Measurements from ENCODE around the gene USP48. TPM values are rescaled to one million over a fixed set of nuclear protein-coding genes. Genes with fewer than 3 reads are reported as not detected.

USP48 gene
- total and polyA plus RNA-seq, 2 of the 13 experiments (the other 11 are each of a cell fraction or from before 2014, with no cell fraction given) = 30.4 to 30.7 TPM

GRCh38 chr1:21782349-21782867, 541 bp downstream of the USP48 start (continued):
- TF ChIP-seq ZNF160 (CRISPR knock-in tag; IDR thresholded peaks at IDR 0.05) (no peak), ZNF670 (CRISPR knock-in tag; IDR thresholded peaks at IDR 0.05; ENCODE audit: borderline replicate concordance) (peak; percentile 66; the same call in 1 of the 2 replicates), ZNF780A (CRISPR knock-in tag; IDR thresholded peaks at IDR 0.05) (no peak), SNAI1 (CRISPR knock-in tag; IDR thresholded peaks at IDR 0.05; ENCODE audit: borderline replicate concordance) (no peak), ZNF207 (IDR thresholded peaks at IDR 0.05; ENCODE audit: borderline replicate concordance) (no peak), ZNF607 (CRISPR knock-in tag; IDR thresholded peaks at IDR 0.05; ENCODE audit: borderline replicate concordance) (no peak), ZNF562 (CRISPR knock-in tag; IDR thresholded peaks at IDR 0.05; ENCODE audit: borderline replicate concordance) (no peak), ATAD3A (CRISPR knock-in tag; IDR thresholded peaks at IDR 0.05) (no peak), RORA (CRISPR knock-in tag; IDR thresholded peaks at IDR 0.05) (no peak), SMARCE1 (IDR thresholded peaks at IDR 0.05; ENCODE audit: borderline replicate concordance) (no peak), CEBPZ (IDR thresholded peaks at IDR 0.05; ENCODE audit: low read length) (no peak), EED (CRISPR knock-in tag; IDR thresholded peaks at IDR 0.05) (0 out of 2 replicates have a peak, but pooled peaks have one; percentile 1), HNF1B (CRISPR knock-in tag; IDR thresholded peaks at IDR 0.05) (0 out of 2 replicates have a peak, but pooled peaks have one; percentile 46), ZNF234 (CRISPR knock-in tag; conservative IDR thresholded peaks at IDR 0.05) (no peak), ARHGAP35 (CRISPR knock-in tag; IDR thresholded peaks at IDR 0.05; ENCODE audit: borderline replicate concordance) (0 out of 2 replicates have a peak, but pooled peaks have one; percentile 21), ZNF101 (CRISPR knock-in tag; IDR thresholded peaks at IDR 0.05; ENCODE audit: borderline replicate concordance, low read depth) (no peak), ZNF563 (CRISPR knock-in tag; IDR thresholded peaks at IDR 0.05) (no peak), HNRNPUL1 (IDR thresholded peaks at IDR 0.05; ENCODE audit: low read depth, low read length) (no peak), HNRNPH1 (optimal IDR thresholded peaks at IDR 0.05; ENCODE audit: low read depth, low read length) (no peak), NCOA1 (CRISPR knock-in tag; IDR thresholded peaks at IDR 0.05) (peak; percentile 36; the same call in 1 of the 2 replicates), SOX13 (IDR thresholded peaks at IDR 0.05) (no peak), SOX13 (CRISPR knock-in tag; conservative IDR thresholded peaks at IDR 0.05 in 1 of 2, IDR thresholded peaks at IDR 0.05 in 1 of 2) (no peak), NFATC3 (CRISPR knock-in tag; IDR thresholded peaks at IDR 0.05) (no peak), TMF1 (CRISPR knock-in tag; IDR thresholded peaks at IDR 0.05; ENCODE audit: low read depth) (no peak), ZNF430 (CRISPR knock-in tag; IDR thresholded peaks at IDR 0.05) (0 out of 2 replicates have a peak, but pooled peaks have one; percentile 8), SUZ12 (IDR thresholded peaks at IDR 0.05; ENCODE audit: low read depth, low read length) (no peak), FOSL1 (CRISPR knock-in tag; IDR thresholded peaks at IDR 0.05; ENCODE audit: borderline replicate concordance) (no peak), NPAS2 (CRISPR knock-in tag; IDR thresholded peaks at IDR 0.05; ENCODE audit: borderline replicate concordance) (no peak)
